Measurements from ENCODE around the gene RIPPLY3. TPM values are rescaled to one million over a fixed set of nuclear protein-coding genes. Genes with fewer than 3 reads are reported as not detected.
"Not testable (repeated sequence)": the region's sequence is repeated elsewhere in the genome, so short reads cannot be mapped to it uniquely, and the experiment has no call there.

Gene RIPPLY3
- total and polyA plus RNA-seq, 2 donors (not counting 1 experiment from before 2014, with no cell fraction given), result 0.03 TPM; not detected in 1

GRCh38 chr21:37000381-37000780 is 6.1 kb upstream of the RIPPLY3 start:
- TF ChIP-seq EZH2 (IDR thresholded peaks at IDR 0.05; ENCODE audit: low read length, missing control alignments), result no peak
- TF ChIP-seq CTCF (conservative IDR thresholded peaks at IDR 0.05 in 1 of 2, IDR thresholded peaks at IDR 0.05 in 1 of 2; ENCODE audit: low read depth in 1 of 2, low read length in 2 of 2), result peak in 1 of 2 donors; percentile 8
- Histone ChIP-seq H3K4me2 (ENCODE audit: extremely low read depth, insufficient read depth, low read length) (no peak overlapping the region), H3K36me3 (ENCODE audit: control insufficient read depth, insufficient read depth, low read length) (no peaks in the 10 kb centered on the region), H2AFZ (ENCODE audit: low read length) (no peak overlapping the region), H3K79me2 (ENCODE audit: control insufficient read depth, insufficient read depth, low read length) (no peaks in the 10 kb centered on the region), H3K27me3 (ENCODE audit: control insufficient read depth, insufficient read depth, low read length) (peaks cover 4% of the 10 kb centered on the region), H4K20me1 (ENCODE audit: control insufficient read depth, extremely low read depth, insufficient read depth, low read length) (no peaks in the 10 kb centered on the region), H3K4me1 (ENCODE audit: control insufficient read depth, extremely low read depth, insufficient read depth, low read length) (no peaks in the 10 kb centered on the region), H3K4me3 (replicated peaks in 1 of 4; ENCODE audit: control extremely low read depth in 1 of 4, insufficient read depth in 1 of 4, low read depth in 3 of 4, low read length in 4 of 4) (no peak overlapping the region), H3K9ac (ENCODE audit: insufficient read depth, low read length) (no peak overlapping the region), H3K9me3 (ENCODE audit: control insufficient read depth, insufficient read depth, low read depth, low read length) (no peaks in the 10 kb centered on the region), H3K27ac (ENCODE audit: insufficient read depth, low read length) (no peak overlapping the region)
- DNase-seq (ENCODE audit: low read depth in 2 of 2), result no peak

GRCh38 chr21:37001441-37001840 is 5.1 kb upstream of the RIPPLY3 start:
- H3K4me3 ChIP-seq (replicated peaks in 1 of 4; ENCODE audit: control extremely low read depth in 1 of 4, insufficient read depth in 1 of 4, low read depth in 3 of 4, low read length in 4 of 4), result no peak overlapping the region
- no peak for DNase-seq (ENCODE audit: low read depth in 2 of 2)
- no peak overlapping the region for H3K9ac ChIP-seq (ENCODE audit: insufficient read depth, low read length)
- no peaks in the 10 kb centered on the region for H3K79me2 ChIP-seq (ENCODE audit: control insufficient read depth, insufficient read depth, low read length)
- no peak overlapping the region for H3K27ac ChIP-seq (ENCODE audit: insufficient read depth, low read length)
- peaks cover 11% of the 10 kb centered on the region for H3K27me3 ChIP-seq (ENCODE audit: control insufficient read depth, insufficient read depth, low read length)
- no peaks in the 10 kb centered on the region for H3K4me1 ChIP-seq (ENCODE audit: control insufficient read depth, extremely low read depth, insufficient read depth, low read length)
- no peak overlapping the region for H3K4me2 ChIP-seq (ENCODE audit: extremely low read depth, insufficient read depth, low read length)
- no peaks in the 10 kb centered on the region for H3K9me3 ChIP-seq (ENCODE audit: control insufficient read depth, insufficient read depth, low read depth, low read length)
- no peaks in the 10 kb centered on the region for H3K36me3 ChIP-seq (ENCODE audit: control insufficient read depth, insufficient read depth, low read length)
- TF ChIP-seq EZH2 (IDR thresholded peaks at IDR 0.05; ENCODE audit: low read length, missing control alignments), result no peak
- TF ChIP-seq CTCF (conservative IDR thresholded peaks at IDR 0.05 in 1 of 2, IDR thresholded peaks at IDR 0.05 in 1 of 2; ENCODE audit: low read depth in 1 of 2, low read length in 2 of 2), result no peak
- H4K20me1 ChIP-seq (ENCODE audit: control insufficient read depth, extremely low read depth, insufficient read depth, low read length), result no peaks in the 10 kb centered on the region
- peak overlapping the region; percentile 46 for H2AFZ ChIP-seq (ENCODE audit: low read length)

GRCh38 chr21:37002851-37003250 is 3.7 kb upstream of the RIPPLY3 start:
- H3K9me3 ChIP-seq (ENCODE audit: control insufficient read depth, insufficient read depth, low read depth, low read length); DNase-seq (ENCODE audit: low read depth in 2 of 2); H3K79me2 ChIP-seq (ENCODE audit: control insufficient read depth, insufficient read depth, low read length); H3K4me1 ChIP-seq (ENCODE audit: control insufficient read depth, extremely low read depth, insufficient read depth, low read length); H4K20me1 ChIP-seq (ENCODE audit: control insufficient read depth, extremely low read depth, insufficient read depth, low read length); H2AFZ ChIP-seq (ENCODE audit: low read length); H3K27ac ChIP-seq (ENCODE audit: insufficient read depth, low read length); H3K4me3 ChIP-seq (replicated peaks in 1 of 4; ENCODE audit: control extremely low read depth in 1 of 4, insufficient read depth in 1 of 4, low read depth in 3 of 4, low read length in 4 of 4); H3K9ac ChIP-seq (ENCODE audit: insufficient read depth, low read length); H3K36me3 ChIP-seq (ENCODE audit: control insufficient read depth, insufficient read depth, low read length); H3K4me2 ChIP-seq (ENCODE audit: extremely low read depth, insufficient read depth, low read length): not testable (repeated sequence)
- H3K27me3 ChIP-seq (ENCODE audit: control insufficient read depth, insufficient read depth, low read length), result peaks cover 16% of the 10 kb centered on the region

- H3K4me3 ChIP-seq (replicated peaks in 1 of 4; ENCODE audit: control extremely low read depth in 1 of 4, insufficient read depth in 1 of 4, low read depth in 3 of 4, low read length in 4 of 4); H3K79me2 ChIP-seq (ENCODE audit: control insufficient read depth, insufficient read depth, low read length); H2AFZ ChIP-seq (ENCODE audit: low read length); H3K9ac ChIP-seq (ENCODE audit: insufficient read depth, low read length); DNase-seq (ENCODE audit: low read depth in 2 of 2); H3K27ac ChIP-seq (ENCODE audit: insufficient read depth, low read length); H3K36me3 ChIP-seq (ENCODE audit: control insufficient read depth, insufficient read depth, low read length); H4K20me1 ChIP-seq (ENCODE audit: control insufficient read depth, extremely low read depth, insufficient read depth, low read length); H3K4me2 ChIP-seq (ENCODE audit: extremely low read depth, insufficient read depth, low read length); H3K9me3 ChIP-seq (ENCODE audit: control insufficient read depth, insufficient read depth, low read depth, low read length); H3K4me1 ChIP-seq (ENCODE audit: control insufficient read depth, extremely low read depth, insufficient read depth, low read length): not testable (repeated sequence)
- H3K27me3 ChIP-seq (ENCODE audit: control insufficient read depth, insufficient read depth, low read length), result peaks cover 16% of the 10 kb centered on the region
Observed at GRCh38 chr21:37003917-37004316, 2.6 kb upstream of the RIPPLY3 start.
